Natural killer cell treated with Interleukin-12 subunit alpha and Interleukin-12 subunit beta and Interleukin-15 and Interleukin-18, amount 100 ng/mL, for 72 hours (primary cell): ENCODE results near the gene AHCTF1. TPM values are rescaled to one million over a fixed set of nuclear protein-coding genes. Genes with fewer than 3 reads are reported as not detected.

Experiments used
- ATAC-seq, 2 donors: fragments of 150-1000 bp; cut with Tn5 transposase in 1 of 2; sonication (Bioruptor Pico), chemical (Tn5 transposase) in 1 of 2; 2 replicates each; pipeline ENCODE4 v1.10.0; 2021
- DNase-seq: peaks from one replicate; pipeline ENCODE4 v3.0.0; 2022; ENCODE audit warnings: low spot score
- H3K27ac Mint-ChIP-seq, 2 donors: 1 replicate in 1 of 2; 2 replicates in 1 of 2; pipeline ENCODE4 v1.8.0; 2022; ENCODE audit warnings: mixed read lengths in 2 of 2, mild to moderate bottlenecking in 1 of 2, moderate library complexity in 1 of 2
- H3K27me3 Mint-ChIP-seq, 2 donors: 1 replicate in 1 of 2; 2 replicates in 1 of 2; pipeline ENCODE4 v1.8.0; 2022; ENCODE audit warnings: mixed read lengths in 2 of 2
- H3K36me3 Mint-ChIP-seq: one replicate; pipeline ENCODE4 v1.8.0; 2022; ENCODE audit warnings: mixed read lengths
- H3K4me1 Mint-ChIP-seq, 2 donors: 1 replicate in 1 of 2; 2 replicates in 1 of 2; pipeline ENCODE4 v1.8.0; 2022; ENCODE audit warnings: low read depth in 2 of 2, mixed read lengths in 2 of 2, mild to moderate bottlenecking in 1 of 2
- H3K4me3 Mint-ChIP-seq: one replicate; pipeline ENCODE4 v1.8.0; 2022; ENCODE audit warnings: mixed read lengths
- H3K9me3 Mint-ChIP-seq: 2 replicates; pipeline ENCODE4 v1.8.0; 2022; ENCODE audit warnings: mixed read lengths
- total RNA-seq, 2 donors: library from RNA; stranded (reverse); gene quantifications; one replicate each; pipeline ENCODE4 v1.2.3, GENCODE V29; 2022

Gene AHCTF1, protein sequence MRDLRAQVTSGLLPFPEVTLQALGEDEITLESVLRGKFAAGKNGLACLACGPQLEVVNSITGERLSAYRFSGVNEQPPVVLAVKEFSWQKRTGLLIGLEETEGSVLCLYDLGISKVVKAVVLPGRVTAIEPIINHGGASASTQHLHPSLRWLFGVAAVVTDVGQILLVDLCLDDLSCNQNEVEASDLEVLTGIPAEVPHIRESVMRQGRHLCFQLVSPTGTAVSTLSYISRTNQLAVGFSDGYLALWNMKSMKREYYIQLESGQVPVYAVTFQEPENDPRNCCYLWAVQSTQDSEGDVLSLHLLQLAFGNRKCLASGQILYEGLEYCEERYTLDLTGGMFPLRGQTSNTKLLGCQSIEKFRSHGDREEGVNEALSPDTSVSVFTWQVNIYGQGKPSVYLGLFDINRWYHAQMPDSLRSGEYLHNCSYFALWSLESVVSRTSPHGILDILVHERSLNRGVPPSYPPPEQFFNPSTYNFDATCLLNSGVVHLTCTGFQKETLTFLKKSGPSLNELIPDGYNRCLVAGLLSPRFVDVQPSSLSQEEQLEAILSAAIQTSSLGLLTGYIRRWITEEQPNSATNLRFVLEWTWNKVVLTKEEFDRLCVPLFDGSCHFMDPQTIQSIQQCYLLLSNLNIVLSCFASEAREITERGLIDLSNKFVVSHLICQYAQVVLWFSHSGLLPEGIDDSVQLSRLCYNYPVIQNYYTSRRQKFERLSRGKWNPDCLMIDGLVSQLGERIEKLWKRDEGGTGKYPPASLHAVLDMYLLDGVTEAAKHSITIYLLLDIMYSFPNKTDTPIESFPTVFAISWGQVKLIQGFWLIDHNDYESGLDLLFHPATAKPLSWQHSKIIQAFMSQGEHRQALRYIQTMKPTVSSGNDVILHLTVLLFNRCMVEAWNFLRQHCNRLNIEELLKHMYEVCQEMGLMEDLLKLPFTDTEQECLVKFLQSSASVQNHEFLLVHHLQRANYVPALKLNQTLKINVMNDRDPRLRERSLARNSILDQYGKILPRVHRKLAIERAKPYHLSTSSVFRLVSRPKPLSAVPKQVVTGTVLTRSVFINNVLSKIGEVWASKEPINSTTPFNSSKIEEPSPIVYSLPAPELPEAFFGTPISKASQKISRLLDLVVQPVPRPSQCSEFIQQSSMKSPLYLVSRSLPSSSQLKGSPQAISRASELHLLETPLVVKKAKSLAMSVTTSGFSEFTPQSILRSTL (N-terminal part only)
- total RNA-seq: 10 to 100 TPM; 38.9 to 53.8 TPM

DNA sequence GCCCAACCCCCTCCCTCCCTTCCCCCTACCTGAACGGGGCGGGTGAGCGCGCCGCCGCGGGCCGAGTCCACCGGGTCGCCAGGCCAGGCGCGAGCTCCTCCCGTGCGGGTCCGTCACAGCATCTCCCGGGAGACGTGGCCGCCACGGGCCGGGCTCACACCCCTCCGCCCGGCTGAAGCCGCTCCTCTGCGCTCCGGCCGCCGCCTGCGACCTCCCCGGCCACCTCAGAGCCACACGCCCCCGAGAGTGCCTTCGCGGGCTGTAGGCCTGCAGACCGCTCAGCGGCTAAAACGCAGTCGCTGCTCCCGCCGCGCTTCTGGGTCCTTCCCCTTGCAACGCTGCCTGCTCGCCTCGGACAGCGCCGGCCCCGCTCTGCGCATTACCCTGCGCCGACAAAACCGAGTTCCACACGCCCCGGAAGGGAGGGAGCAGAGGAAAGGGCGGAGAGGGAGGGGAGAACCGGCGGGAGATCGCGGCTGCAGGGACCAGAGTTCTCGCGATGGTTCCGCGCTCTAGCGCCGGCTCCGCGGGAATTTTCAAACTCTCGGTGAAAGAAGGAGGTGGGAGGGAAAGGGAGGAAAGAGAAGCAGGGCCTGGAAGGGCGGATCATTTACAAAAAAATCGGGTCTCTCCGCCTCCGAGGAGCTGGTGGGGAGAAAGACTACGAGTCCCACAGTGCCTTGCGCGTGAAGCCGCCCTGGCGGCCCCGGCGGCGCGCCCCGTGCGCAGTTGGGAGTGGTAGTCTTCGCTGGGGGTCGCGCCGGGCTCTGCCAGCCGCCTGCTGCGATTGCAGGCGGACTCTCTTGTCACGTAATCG lies at the start of gene AHCTF1:
Gene AHCTF1 (minus strand): TSS at position 400 of the 817 bp plus-strand sequence. CDS start 13,578 bp downstream, outside the sequence.
- Mint-ChIP-seq H3K4me1 (peaks cover 19 to 21% of the 10 kb centered on the region in 2 donors), H3K9me3 (no peaks in the 10 kb centered on the region), H3K27me3 (peaks cover 0 to 4% of the 10 kb centered on the region in 2 donors), H3K27ac (peak within 1 kb of the TSS; percentile 94 to 95), H3K4me3 (peak within 1 kb of the TSS; percentile 97), H3K36me3 (peaks cover 6% of the 10 kb centered on the region)
- ATAC-seq (peak; percentile 95 to 97), DNase-seq (peak; percentile 97)

DNA sequence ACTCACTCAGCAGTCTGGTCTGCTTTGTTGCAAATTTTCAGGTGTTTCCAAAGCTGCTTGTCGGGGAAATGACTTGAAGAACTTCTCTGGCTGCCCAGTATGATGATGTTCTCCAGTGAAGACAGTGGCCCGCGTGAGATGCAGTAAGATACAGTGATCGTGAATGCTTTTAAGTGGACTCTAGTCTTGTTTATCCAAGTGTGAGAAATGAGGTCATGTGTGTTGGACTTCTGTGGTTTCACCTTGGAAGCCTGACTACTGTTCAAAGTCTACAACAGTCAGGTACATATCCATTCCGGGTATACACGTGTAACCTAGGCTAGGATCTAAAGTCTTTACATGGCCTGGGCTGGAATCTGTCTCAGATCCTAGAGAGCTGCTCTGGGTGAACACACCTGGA lies 47.0 kb upstream of the AHCTF1 start:
- peaks cover 16% of the 10 kb centered on the region for H3K36me3 Mint-ChIP-seq

DNA sequence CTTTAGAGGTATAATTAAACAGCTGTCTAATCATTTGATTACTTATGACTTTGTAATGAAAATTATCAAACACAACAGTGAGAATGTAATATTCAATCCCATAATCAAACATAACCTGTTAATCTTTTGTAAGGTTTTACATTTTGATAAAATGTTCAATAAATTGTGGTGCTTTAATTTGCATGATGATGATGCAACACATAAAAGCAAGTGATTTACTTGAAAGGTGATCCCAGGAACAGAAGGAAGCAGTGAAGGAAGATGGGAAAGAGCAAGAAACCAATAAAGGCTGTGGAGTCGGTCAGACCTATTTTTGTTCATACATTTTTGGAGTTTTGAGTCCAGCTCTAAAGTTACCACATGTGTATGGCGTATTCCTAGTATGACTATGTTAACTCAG lies 46.5 kb upstream of the AHCTF1 start:
- peaks cover 3 to 7% of the 10 kb centered on the region in 2 donors for H3K27me3 Mint-ChIP-seq
- ATAC-seq (no peak), DNase-seq (no peak)
- H3K9me3 Mint-ChIP-seq: peaks cover 9% of the 10 kb centered on the region
- H3K36me3 Mint-ChIP-seq: peaks cover 14% of the 10 kb centered on the region
- H3K4me1 Mint-ChIP-seq: no peaks in the 10 kb centered on the region
- H3K4me3 Mint-ChIP-seq: no peak overlapping the region
- no peak overlapping the region for H3K27ac Mint-ChIP-seq

More for the DNA sequence above, 47.0 kb upstream of the AHCTF1 start:
- no peak overlapping the region for H3K27ac Mint-ChIP-seq
- DNase-seq (no peak), ATAC-seq (no peak)
- H3K27me3 Mint-ChIP-seq: peaks cover 3 to 7% of the 10 kb centered on the region in 2 donors
- H3K4me1 Mint-ChIP-seq: no peaks in the 10 kb centered on the region
- H3K4me3 Mint-ChIP-seq: no peak overlapping the region
- peaks cover 9% of the 10 kb centered on the region for H3K9me3 Mint-ChIP-seq

DNA sequence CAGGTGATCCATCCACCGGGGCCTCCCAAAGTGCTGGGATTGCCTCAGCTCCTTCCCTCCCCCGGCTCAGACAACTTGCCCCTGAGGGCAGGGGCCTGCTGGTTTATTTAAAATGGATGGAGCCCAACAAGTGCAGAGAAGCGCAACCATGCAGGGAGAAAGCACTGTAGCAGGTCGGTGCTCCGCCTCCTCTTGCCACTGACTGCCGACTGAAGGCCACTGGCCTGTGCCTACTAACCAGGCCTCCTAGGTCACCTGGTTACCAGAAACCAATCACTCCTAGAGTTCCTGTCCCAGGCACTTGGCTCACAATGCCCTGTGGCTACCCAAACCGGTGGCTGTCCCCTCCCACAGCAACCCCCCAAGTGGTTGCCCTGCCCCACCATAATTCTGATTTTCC lies 40.2 kb upstream of the AHCTF1 start:
- Mint-ChIP-seq H3K4me3 (no peak overlapping the region), H3K27ac (no peak overlapping the region), H3K27me3 (peaks cover 3 to 5% of the 10 kb centered on the region in 2 donors), H3K9me3 (peaks cover 12% of the 10 kb centered on the region), H3K4me1 (no peaks in the 10 kb centered on the region), H3K36me3 (peaks cover 17% of the 10 kb centered on the region)
- no peak for DNase-seq
- ATAC-seq: no peak

DNA sequence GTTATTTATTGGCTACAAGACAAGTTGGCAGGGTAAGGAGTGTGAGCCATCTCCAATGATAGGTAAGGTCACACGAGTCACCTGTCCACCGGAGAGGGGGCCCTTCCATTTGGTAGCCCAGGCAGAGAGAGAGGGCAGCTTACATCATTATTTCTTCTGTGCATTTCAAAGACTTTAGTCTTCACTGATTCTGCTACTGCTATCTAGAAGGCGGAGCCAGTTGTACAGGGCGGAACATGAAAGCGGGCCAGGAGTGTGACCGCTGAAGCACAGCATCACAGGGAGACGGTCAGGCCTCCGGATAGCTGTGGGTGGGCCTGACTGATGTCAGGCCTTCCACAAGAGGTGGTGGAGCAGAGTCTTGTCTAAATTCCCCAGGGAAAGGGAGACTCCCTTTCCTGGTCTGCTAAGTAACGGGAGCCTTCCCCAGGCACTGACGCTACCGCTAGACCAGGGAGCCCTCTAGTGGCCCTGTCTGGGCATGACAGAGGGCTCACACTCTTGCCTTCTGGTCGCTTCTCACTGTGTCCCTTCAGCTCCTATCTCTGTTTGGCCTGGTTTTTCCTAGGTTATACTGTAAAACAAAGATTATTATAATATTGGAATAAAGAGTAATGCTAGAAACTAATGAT lies 39.5 kb upstream of the AHCTF1 start:
- DNase-seq (peak; percentile 68), ATAC-seq (no peak)
- peaks cover 10% of the 10 kb centered on the region for H3K9me3 Mint-ChIP-seq
- H3K27me3 Mint-ChIP-seq: no peaks in the 10 kb centered on the region
- H3K4me3 Mint-ChIP-seq: no peak overlapping the region
- no peak overlapping the region for H3K27ac Mint-ChIP-seq
- peaks cover 19% of the 10 kb centered on the region for H3K36me3 Mint-ChIP-seq
- no peaks in the 10 kb centered on the region for H3K4me1 Mint-ChIP-seq

DNA sequence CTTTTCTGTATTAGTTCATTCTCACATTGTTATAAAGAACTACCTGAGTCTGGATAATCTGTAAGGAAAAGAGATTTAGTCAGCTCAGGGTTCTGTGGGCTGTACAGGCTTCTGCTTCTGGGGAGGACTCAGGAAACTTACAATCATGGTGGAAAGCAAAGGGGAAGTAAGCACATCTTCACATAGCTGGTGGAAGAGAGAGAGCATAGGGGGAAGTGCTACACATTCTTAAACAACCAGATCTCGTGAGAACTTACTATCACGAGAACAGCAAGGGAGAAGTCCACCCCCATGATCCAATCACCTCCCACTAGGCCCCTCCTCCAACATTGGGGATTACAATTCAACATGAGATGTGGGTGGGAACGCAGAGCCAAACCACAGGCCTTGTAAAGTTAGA lies 37.9 kb upstream of the AHCTF1 start:
- Mint-ChIP-seq H3K27ac (no peak overlapping the region), H3K4me3 (no peak overlapping the region), H3K27me3 (no peaks in the 10 kb centered on the region), H3K9me3 (peaks cover 14% of the 10 kb centered on the region), H3K4me1 (peaks cover 0 to 2% of the 10 kb centered on the region in 2 donors), H3K36me3 (peaks cover 25% of the 10 kb centered on the region)
- no peak for ATAC-seq
- DNase-seq: no peak

DNA sequence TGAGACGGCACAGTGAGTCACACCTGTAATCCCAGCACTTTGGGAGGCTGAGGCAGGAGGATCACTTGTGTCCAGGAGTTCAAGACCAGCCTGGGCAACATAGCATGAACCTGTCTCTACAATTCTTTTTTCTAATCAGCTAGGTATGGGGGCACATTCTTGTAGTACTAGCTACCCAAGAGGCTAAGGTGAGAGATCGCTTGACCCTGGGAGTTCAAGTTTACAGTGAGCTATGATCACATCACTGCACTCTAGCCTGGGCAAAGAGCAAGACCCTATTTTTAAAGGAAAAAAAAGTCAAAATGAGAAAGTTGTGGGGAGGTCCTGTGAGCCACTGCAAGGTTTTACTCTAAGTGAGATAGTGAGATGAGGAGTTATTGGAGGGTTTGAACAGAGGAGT lies 34.8 kb upstream of the AHCTF1 start:
- H3K27me3 Mint-ChIP-seq: no peaks in the 10 kb centered on the region
- peaks cover 16% of the 10 kb centered on the region for H3K9me3 Mint-ChIP-seq
- no peak for ATAC-seq
- peaks cover 32% of the 10 kb centered on the region for H3K36me3 Mint-ChIP-seq
- H3K4me1 Mint-ChIP-seq: peaks cover 16 to 17% of the 10 kb centered on the region in 2 donors
- no peak overlapping the region for H3K4me3 Mint-ChIP-seq
- H3K27ac Mint-ChIP-seq: no peak overlapping the region
- no peak for DNase-seq

DNA sequence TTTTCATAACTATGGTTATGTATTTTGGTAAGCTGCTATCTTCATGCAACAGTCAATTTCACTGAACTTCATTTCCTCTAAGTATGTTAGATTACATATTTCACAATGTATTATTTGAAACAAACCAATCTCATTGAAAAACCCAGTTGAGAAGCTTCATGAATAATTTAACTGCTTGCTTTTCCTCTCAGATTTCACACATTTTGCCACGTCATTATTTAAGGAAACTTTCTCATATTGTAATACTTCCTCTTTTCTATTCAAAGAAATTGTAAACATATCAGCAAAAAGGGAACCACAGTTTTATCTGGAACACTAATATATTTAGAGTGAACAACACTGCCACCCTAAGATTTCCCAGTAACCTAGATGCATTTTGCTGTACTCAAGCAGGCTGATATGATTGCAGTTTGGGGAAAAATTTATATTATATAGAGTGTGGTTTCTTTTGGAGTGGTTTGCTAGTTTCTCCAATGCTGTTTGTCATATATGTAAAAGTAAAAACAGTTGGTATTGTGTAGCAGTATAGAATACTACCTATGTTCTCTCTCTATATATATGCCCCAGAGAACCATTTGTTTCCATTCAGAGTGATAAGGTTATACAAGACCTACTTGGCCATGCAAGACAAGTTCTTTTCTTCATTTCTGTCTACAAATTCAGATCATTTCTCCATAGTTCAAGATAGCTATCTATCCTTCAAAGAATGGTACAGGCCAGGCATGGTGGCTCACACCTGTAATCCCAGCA lies 28.4 kb upstream of the AHCTF1 start:
- DNase-seq (no peak), ATAC-seq (peak in 1 of 2 donors; percentile 5)
- Mint-ChIP-seq H3K4me3 (peak overlapping the region; percentile 72), H3K9me3 (peaks cover 3% of the 10 kb centered on the region), H3K27ac (peak overlapping the region; percentile 93 to 97), H3K36me3 (peaks cover 13% of the 10 kb centered on the region), H3K4me1 (peaks cover 35 to 36% of the 10 kb centered on the region in 2 donors), H3K27me3 (no peaks in the 10 kb centered on the region)

DNA sequence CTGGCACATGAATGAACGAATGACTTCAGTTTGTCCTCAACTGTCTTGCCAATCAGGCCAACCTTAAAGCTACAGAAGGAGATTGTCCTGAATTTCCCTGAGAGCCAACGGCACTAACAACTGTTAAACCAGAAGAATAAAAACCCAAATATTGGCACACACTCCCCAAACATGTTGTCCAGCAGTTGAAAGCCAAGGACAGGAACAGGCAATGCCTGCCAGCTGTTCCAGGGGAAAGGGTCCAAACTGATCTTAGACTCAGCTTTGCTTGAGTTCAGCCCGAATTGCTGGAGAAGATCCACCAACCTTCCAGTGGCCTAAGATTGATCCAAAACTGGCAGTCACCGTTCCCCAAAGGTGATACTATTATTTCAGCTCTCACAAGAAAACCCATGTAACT lies 22.4 kb upstream of the AHCTF1 start:
- Mint-ChIP-seq H3K4me1 (peaks cover 0 to 4% of the 10 kb centered on the region in 2 donors), H3K27me3 (no peaks in the 10 kb centered on the region), H3K9me3 (no peaks in the 10 kb centered on the region), H3K27ac (no peak overlapping the region), H3K36me3 (no peaks in the 10 kb centered on the region), H3K4me3 (no peak overlapping the region)
- DNase-seq (no peak), ATAC-seq (no peak)

DNA sequence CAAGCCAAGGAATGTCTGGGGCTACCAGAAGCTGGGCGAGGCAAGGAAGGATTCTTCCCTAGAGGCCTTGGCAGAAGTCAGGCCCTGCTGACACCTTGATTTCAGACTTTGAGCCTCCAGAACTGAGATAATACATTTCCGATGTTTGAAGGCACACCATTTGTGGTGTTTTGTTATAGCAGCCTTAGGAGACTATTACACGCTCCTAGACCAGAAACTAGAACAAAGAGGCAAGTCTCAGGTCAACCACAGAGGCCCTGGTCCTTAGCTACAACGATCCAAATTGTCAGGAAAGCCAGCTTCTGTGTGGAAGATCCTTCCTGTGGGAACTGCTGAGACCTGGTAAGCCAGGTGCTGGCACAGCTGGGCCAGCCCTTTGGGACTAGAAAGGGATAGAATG lies 19.7 kb upstream of the AHCTF1 start:
- H3K9me3 Mint-ChIP-seq: no peaks in the 10 kb centered on the region
- peaks cover 0 to 1% of the 10 kb centered on the region in 2 donors for H3K27me3 Mint-ChIP-seq
- no peak overlapping the region for H3K27ac Mint-ChIP-seq
- no peak for ATAC-seq
- H3K4me1 Mint-ChIP-seq: no peaks in the 10 kb centered on the region
- no peak for DNase-seq
- H3K4me3 Mint-ChIP-seq: no peak overlapping the region
- no peaks in the 10 kb centered on the region for H3K36me3 Mint-ChIP-seq

DNA sequence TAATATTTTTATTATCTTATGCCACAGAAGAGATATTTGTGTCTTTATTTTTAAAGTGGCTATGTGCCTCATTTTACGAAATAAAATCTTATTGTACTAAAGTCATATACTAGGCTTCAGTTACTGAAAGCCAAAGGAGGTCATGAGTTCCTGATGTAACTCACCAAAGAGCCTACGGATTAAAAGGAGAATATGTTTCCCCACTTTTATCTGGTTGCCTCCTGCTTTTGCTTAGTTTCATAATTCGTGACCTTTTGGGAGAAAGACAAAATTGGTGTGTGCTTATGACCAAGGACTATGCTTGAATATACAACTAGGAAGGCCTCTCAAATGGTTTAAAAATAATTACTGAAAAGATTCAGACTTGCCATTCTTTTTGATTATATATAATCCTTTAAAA lies 18.2 kb upstream of the AHCTF1 start:
- DNase-seq (no peak), ATAC-seq (no peak)
- Mint-ChIP-seq H3K9me3 (no peaks in the 10 kb centered on the region), H3K27me3 (peaks cover 0 to 9% of the 10 kb centered on the region in 2 donors), H3K27ac (no peak overlapping the region), H3K4me1 (no peaks in the 10 kb centered on the region), H3K4me3 (no peak overlapping the region), H3K36me3 (no peaks in the 10 kb centered on the region)

DNA sequence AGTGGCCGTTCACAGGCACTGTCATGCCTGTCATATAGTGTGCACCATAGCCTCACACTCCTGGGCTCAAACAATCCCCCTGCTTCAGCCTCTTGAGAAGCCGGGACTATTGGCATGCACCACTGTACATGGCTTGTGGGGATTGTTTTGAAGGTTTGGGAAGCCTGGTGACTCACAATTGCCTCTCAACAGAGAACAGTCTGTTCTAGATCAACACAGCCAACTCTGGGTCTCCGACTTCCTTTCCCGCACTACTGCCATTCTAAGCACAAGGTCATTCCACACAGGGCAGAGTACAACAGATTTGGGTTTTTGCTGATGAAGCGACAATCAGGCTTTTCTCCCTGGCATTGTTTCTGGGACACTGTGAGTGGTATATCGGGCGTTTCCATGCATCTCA lies 15.5 kb upstream of the AHCTF1 start:
- DNase-seq (no peak), ATAC-seq (no peak)
- Mint-ChIP-seq H3K4me1 (no peaks in the 10 kb centered on the region), H3K27me3 (peaks cover 0 to 9% of the 10 kb centered on the region in 2 donors), H3K9me3 (no peaks in the 10 kb centered on the region), H3K36me3 (no peaks in the 10 kb centered on the region), H3K27ac (no peak overlapping the region), H3K4me3 (no peak overlapping the region)
